ENCODE measurements around the gene GNAI1. TPM values are rescaled to one million over a fixed set of nuclear protein-coding genes. Genes with fewer than 3 reads are reported as not detected.

Gene GNAI1
- total RNA-seq, 1 donor from 2014 or later, result 0.35 TPM

DNA sequence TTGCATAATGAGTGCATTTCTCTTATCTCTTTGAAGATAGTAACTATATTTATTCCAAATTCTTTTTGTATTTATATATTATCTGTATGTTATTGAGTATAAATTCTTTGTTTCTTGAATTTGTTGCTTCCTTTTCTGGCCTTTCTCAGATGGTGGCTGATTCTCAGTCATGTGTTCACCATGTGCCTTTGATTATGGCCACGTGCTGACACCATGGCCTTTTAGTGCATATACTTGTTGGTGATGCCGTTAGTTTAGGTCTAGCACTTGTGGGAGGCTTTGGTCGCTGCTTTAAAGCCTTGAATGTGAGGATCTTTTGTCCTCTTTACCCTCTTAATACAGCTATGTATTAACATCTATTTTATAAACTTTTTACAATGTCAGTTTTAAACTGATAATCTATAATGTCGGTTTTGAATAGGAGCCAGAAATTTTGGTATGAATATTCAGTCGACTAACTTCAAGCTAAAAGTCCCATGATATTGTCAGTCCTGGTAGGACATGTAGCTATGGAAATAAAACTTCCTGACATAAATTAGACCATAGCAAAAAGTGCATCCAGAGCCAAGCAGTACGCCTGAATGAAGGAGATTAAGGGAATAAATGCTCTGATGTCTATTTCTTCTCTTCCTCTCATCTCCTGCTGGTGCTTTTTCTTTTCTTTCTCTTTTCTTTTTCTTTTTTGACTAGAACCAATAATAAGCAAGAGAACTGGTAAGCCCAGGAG, 130.3 kb downstream of the GNAI1 start:
- CTCF ChIA-PET, result no interaction called here
- no peak overlapping the region for H3K27ac Mint-ChIP-seq
- no peaks in the 10 kb centered on the region for H3K27me3 Mint-ChIP-seq
- POLR2A ChIA-PET, result no interaction called here
- TF ChIP-seq, protein P1, sequence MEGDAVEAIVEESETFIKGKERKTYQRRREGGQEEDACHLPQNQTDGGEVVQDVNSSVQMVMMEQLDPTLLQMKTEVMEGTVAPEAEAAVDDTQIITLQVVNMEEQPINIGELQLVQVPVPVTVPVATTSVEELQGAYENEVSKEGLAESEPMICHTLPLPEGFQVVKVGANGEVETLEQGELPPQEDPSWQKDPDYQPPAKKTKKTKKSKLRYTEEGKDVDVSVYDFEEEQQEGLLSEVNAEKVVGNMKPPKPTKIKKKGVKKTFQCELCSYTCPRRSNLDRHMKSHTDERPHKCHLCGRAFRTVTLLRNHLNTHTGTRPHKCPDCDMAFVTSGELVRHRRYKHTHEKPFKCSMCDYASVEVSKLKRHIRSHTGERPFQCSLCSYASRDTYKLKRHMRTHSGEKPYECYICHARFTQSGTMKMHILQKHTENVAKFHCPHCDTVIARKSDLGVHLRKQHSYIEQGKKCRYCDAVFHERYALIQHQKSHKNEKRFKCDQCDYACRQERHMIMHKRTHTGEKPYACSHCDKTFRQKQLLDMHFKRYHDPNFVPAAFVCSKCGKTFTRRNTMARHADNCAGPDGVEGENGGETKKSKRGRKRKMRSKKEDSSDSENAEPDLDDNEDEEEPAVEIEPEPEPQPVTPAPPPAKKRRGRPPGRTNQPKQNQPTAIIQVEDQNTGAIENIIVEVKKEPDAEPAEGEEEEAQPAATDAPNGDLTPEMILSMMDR (IDR thresholded peaks at IDR 0.05), result no peak
- H3K36me3 Mint-ChIP-seq (ENCODE audit: low read depth), result no peaks in the 10 kb centered on the region
- DNase-seq (no peak), ATAC-seq (ENCODE audit: low read depth) (no peak)
- no peaks in the 10 kb centered on the region for H3K9me3 Mint-ChIP-seq
- intact Hi-C loops (cut with micrococcal nuclease), result no loop called here
- H3K4me1 Mint-ChIP-seq, result no peaks in the 10 kb centered on the region
- no peak overlapping the region for H3K4me3 Mint-ChIP-seq

DNA sequence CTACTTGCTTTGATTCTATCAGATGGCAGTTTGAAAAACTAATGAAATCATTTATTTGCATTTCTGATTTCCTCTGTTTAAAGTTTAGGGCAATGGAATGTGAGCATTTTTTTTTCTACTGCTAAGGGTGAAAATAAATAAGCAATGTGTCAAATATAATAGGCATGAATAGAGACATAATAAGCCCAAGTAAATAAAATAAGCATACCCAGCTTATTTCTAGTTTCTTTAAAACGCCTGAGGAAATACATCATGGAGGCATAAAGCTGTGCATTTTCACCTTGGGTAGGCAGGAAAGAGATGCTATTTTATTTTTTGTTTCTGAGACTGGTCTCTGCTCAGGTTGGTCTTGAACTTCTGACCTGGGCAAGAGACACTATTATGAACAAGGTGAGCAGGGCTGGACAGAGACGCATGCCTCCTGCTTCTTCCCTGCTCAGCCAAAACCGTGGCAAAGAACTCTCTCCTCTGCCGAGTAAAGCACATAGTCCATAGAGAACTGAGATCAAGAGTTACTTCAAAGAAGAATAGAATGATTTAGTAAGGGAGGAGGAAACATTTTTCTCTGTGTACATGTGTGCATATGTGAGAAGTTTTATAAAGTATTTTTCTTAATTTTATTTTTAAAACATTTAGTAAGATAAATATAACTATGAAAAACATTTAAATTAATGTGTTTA, 138.1 kb downstream of the GNAI1 start:
- TF ChIP-seq, protein P1 (IDR thresholded peaks at IDR 0.05), result no peak
- no peak for ATAC-seq (ENCODE audit: low read depth)
- Mint-ChIP-seq H3K36me3 (ENCODE audit: low read depth) (no peaks in the 10 kb centered on the region), H3K27me3 (no peaks in the 10 kb centered on the region), H3K4me1 (no peaks in the 10 kb centered on the region), H3K4me3 (no peak overlapping the region), H3K9me3 (no peaks in the 10 kb centered on the region), H3K27ac (no peak overlapping the region)
- CTCF ChIA-PET, result no interaction called here
- no peak for DNase-seq
- intact Hi-C loops (cut with micrococcal nuclease), result no loop called here
- POLR2A ChIA-PET, result no interaction called here

DNA sequence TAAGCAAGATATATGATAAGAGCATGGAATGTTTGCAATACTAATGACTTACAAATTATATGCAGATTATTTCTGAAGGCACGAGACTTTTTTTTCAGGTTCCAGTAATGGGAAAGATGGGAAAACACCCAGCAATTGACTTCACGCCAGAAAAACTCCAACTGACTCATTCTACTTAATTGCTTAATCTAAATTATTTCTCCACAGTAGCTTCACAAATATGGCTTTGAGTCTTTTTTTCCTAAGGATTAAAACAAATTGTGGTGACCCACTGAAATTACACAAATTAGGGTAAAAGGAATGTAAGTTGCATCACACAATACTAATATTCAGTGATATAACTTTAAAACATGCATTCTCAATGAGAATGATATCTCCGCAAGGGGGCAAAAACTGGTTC, 138.7 kb downstream of the GNAI1 start:
- ChIA-PET CTCF (no interaction called here), POLR2A (no interaction called here)
- Mint-ChIP-seq H3K4me1 (no peaks in the 10 kb centered on the region), H3K27ac (no peak overlapping the region), H3K4me3 (no peak overlapping the region), H3K36me3 (ENCODE audit: low read depth) (no peaks in the 10 kb centered on the region), H3K27me3 (no peaks in the 10 kb centered on the region), H3K9me3 (no peaks in the 10 kb centered on the region)
- ATAC-seq (ENCODE audit: low read depth), result no peak
- TF ChIP-seq, protein P1 (IDR thresholded peaks at IDR 0.05), result no peak
- intact Hi-C loops (cut with micrococcal nuclease), result no loop called here
- no peak for DNase-seq

DNA sequence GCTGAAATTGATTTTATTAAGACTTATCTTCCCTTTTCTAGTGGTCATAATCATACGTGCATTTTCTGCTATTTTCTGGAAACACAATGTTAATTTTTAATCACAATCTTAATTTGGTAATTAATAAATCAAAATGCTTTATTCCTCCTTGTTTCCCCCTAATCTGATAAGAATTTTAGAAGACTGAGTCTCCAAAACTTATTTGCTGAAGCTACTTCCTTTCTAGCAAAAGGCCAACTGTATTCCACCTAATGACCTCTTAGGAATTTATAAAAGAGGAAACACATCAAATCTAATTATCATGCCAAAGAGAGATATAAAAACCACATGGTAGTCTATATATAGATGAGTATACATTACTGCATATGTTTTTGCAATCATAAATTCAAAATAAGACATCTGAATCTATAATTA, 140.6 kb downstream of the GNAI1 start:
- Mint-ChIP-seq H3K27ac (no peak overlapping the region), H3K27me3 (no peaks in the 10 kb centered on the region), H3K9me3 (no peaks in the 10 kb centered on the region), H3K36me3 (ENCODE audit: low read depth) (no peaks in the 10 kb centered on the region), H3K4me1 (no peaks in the 10 kb centered on the region), H3K4me3 (no peak overlapping the region)
- no peak for DNase-seq
- POLR2A ChIA-PET, result no interaction called here
- TF ChIP-seq, protein P1 (IDR thresholded peaks at IDR 0.05), result no peak
- no peak for ATAC-seq (ENCODE audit: low read depth)
- intact Hi-C loops (cut with micrococcal nuclease), result no loop called here
- CTCF ChIA-PET, result no interaction called here

Measured in activated B cell treated with CpG ODN at 0.5 μM for 24 hours (primary cell).